WTC11 (cell line): ENCODE measurements around the gene SNX25.

Experiments
- CREB1 ChIP-seq: sonication (generic); formaldehyde crosslinking; IDR thresholded peaks from 2 replicates; pipeline ENCODE4 v1.8.0; 2023; ENCODE audit warnings: mild to moderate bottlenecking, missing genetic modification reagents
- CREM ChIP-seq: sonication (generic); formaldehyde crosslinking; IDR thresholded peaks from 2 replicates; pipeline ENCODE4 v1.8.1; 2022; ENCODE audit warnings: mild to moderate bottlenecking, missing genetic modification reagents, moderate library complexity
- FOXJ3 ChIP-seq: sonication (generic); formaldehyde crosslinking; IDR thresholded peaks from 2 replicates; pipeline ENCODE4 v1.9.0; 2021; ENCODE audit warnings: missing genetic modification reagents, mild to moderate bottlenecking, borderline replicate concordance
- SOX15 ChIP-seq: fragments of 250-450 bp; sonication (Bioruptor Pico); IDR thresholded peaks from 2 replicates; pipeline ENCODE4 v1.9.0; 2021; ENCODE audit warnings: mild to moderate bottlenecking
- TEAD1 ChIP-seq: sonication (generic); formaldehyde crosslinking; IDR thresholded peaks from 2 replicates; pipeline ENCODE4 v1.8.0; 2022; ENCODE audit warnings: mild to moderate bottlenecking, missing genetic modification reagents
- TP53 ChIP-seq: sonication (generic); formaldehyde crosslinking; IDR thresholded peaks from 2 replicates; pipeline ENCODE4 v1.8.1; 2023; ENCODE audit warnings: mild to moderate bottlenecking, missing genetic modification reagents
- ZNF396 ChIP-seq: fragments of 250-450 bp; sonication (Bioruptor Pico); IDR thresholded peaks from 2 replicates; pipeline ENCODE4 v1.8.0; 2021; ENCODE audit warnings: mild to moderate bottlenecking, moderate library complexity, borderline replicate concordance
- ZNF423 ChIP-seq: fragments of 250-450 bp; sonication (Bioruptor Pico); IDR thresholded peaks from 2 replicates; pipeline ENCODE4 v2.1.2; 2022; ENCODE audit warnings: mild to moderate bottlenecking, moderate library complexity
- TF ChIP-seq, protein P1 (sequence below): sonication (generic); formaldehyde crosslinking; IDR thresholded peaks from 2 replicates; pipeline ENCODE4 v1.8.1; 2022; ENCODE audit warnings: missing genetic modification reagents, borderline replicate concordance
- TF ChIP-seq, protein P2 (sequence below): fragments of 200-600 bp; IDR thresholded peaks from 2 replicates; pipeline ENCODE4 v1.8.0; 2022; ENCODE audit warnings: antibody characterized with exemption
- TF ChIP-seq, protein P3 (sequence below): sonication (generic); formaldehyde crosslinking; IDR thresholded peaks from 2 replicates; pipeline ENCODE4 v1.8.0; 2022; ENCODE audit warnings: missing genetic modification reagents
- TF ChIP-seq, protein P4 (sequence below): sonication (generic); formaldehyde crosslinking; IDR thresholded peaks from 2 replicates; pipeline ENCODE4 v1.8.0; 2022; ENCODE audit warnings: mild to moderate bottlenecking, missing genetic modification reagents
- TF ChIP-seq, protein P5 (sequence below): sonication (generic); formaldehyde crosslinking; IDR thresholded peaks from 2 replicates; pipeline ENCODE4 v1.8.1; 2023; ENCODE audit warnings: mild to moderate bottlenecking, missing genetic modification reagents, moderate library complexity
- TF ChIP-seq, protein P6 (sequence below): sonication (generic); formaldehyde crosslinking; IDR thresholded peaks from 2 replicates; pipeline ENCODE4 v1.8.1; 2023; ENCODE audit warnings: mild to moderate bottlenecking, moderate library complexity, missing genetic modification reagents

DNA sequence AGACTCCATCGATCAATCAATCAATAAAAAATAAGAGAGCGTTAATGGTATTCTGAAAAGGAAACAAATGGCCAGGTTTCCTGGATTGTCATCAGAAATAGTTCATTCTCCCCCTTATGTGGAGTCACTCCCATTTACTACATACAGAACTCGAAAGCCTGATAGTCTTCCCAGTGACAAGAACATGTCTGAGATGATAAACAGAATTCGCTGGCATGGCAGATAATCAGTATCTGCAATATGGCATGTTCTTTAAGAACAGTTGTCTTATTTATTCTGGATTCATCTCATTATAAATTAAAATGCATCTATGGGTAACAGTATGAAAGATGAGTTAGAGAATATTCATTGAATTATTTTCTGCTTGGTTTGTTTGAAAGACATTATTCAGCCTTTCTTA, 124.9 kb downstream of the SNX25 start:
- TF ChIP-seq, protein P1, sequence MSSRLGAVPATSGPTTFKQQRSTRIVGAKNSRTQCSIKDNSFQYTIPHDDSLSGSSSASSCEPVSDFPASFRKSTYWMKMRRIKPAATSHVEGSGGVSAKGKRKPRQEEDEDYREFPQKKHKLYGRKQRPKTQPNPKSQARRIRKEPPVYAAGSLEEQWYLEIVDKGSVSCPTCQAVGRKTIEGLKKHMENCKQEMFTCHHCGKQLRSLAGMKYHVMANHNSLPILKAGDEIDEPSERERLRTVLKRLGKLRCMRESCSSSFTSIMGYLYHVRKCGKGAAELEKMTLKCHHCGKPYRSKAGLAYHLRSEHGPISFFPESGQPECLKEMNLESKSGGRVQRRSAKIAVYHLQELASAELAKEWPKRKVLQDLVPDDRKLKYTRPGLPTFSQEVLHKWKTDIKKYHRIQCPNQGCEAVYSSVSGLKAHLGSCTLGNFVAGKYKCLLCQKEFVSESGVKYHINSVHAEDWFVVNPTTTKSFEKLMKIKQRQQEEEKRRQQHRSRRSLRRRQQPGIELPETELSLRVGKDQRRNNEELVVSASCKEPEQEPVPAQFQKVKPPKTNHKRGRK (CRISPR knock-in tag): no peak
- TF ChIP-seq TP53 (CRISPR knock-in tag) (no peak), ZNF396 (CRISPR knock-in tag) (no peak), FOXJ3 (no peak), ZNF423 (CRISPR knock-in tag) (no peak), CREB1 (CRISPR knock-in tag) (no peak), TEAD1 (CRISPR knock-in tag) (no peak), SOX15 (CRISPR knock-in tag) (no peak), CREM (CRISPR knock-in tag) (no peak)
- TF ChIP-seq, protein P2, sequence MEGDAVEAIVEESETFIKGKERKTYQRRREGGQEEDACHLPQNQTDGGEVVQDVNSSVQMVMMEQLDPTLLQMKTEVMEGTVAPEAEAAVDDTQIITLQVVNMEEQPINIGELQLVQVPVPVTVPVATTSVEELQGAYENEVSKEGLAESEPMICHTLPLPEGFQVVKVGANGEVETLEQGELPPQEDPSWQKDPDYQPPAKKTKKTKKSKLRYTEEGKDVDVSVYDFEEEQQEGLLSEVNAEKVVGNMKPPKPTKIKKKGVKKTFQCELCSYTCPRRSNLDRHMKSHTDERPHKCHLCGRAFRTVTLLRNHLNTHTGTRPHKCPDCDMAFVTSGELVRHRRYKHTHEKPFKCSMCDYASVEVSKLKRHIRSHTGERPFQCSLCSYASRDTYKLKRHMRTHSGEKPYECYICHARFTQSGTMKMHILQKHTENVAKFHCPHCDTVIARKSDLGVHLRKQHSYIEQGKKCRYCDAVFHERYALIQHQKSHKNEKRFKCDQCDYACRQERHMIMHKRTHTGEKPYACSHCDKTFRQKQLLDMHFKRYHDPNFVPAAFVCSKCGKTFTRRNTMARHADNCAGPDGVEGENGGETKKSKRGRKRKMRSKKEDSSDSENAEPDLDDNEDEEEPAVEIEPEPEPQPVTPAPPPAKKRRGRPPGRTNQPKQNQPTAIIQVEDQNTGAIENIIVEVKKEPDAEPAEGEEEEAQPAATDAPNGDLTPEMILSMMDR: no peak
- TF ChIP-seq, protein P3, sequence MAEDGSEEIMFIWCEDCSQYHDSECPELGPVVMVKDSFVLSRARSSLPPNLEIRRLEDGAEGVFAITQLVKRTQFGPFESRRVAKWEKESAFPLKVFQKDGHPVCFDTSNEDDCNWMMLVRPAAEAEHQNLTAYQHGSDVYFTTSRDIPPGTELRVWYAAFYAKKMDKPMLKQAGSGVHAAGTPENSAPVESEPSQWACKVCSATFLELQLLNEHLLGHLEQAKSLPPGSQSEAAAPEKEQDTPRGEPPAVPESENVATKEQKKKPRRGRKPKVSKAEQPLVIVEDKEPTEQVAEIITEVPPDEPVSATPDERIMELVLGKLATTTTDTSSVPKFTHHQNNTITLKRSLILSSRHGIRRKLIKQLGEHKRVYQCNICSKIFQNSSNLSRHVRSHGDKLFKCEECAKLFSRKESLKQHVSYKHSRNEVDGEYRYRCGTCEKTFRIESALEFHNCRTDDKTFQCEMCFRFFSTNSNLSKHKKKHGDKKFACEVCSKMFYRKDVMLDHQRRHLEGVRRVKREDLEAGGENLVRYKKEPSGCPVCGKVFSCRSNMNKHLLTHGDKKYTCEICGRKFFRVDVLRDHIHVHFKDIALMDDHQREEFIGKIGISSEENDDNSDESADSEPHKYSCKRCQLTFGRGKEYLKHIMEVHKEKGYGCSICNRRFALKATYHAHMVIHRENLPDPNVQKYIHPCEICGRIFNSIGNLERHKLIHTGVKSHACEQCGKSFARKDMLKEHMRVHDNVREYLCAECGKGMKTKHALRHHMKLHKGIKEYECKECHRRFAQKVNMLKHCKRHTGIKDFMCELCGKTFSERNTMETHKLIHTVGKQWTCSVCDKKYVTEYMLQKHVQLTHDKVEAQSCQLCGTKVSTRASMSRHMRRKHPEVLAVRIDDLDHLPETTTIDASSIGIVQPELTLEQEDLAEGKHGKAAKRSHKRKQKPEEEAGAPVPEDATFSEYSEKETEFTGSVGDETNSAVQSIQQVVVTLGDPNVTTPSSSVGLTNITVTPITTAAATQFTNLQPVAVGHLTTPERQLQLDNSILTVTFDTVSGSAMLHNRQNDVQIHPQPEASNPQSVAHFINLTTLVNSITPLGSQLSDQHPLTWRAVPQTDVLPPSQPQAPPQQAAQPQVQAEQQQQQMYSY (CRISPR knock-in tag): no peak
- TF ChIP-seq, protein P4, sequence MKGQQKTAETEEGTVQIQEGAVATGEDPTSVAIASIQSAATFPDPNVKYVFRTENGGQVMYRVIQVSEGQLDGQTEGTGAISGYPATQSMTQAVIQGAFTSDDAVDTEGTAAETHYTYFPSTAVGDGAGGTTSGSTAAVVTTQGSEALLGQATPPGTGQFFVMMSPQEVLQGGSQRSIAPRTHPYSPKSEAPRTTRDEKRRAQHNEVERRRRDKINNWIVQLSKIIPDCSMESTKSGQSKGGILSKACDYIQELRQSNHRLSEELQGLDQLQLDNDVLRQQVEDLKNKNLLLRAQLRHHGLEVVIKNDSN: no peak
- TF ChIP-seq, protein P5, sequence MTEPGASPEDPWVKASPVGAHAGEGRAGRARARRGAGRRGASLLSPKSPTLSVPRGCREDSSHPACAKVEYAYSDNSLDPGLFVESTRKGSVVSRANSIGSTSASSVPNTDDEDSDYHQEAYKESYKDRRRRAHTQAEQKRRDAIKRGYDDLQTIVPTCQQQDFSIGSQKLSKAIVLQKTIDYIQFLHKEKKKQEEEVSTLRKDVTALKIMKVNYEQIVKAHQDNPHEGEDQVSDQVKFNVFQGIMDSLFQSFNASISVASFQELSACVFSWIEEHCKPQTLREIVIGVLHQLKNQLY: no peak
- TF ChIP-seq, protein P6, sequence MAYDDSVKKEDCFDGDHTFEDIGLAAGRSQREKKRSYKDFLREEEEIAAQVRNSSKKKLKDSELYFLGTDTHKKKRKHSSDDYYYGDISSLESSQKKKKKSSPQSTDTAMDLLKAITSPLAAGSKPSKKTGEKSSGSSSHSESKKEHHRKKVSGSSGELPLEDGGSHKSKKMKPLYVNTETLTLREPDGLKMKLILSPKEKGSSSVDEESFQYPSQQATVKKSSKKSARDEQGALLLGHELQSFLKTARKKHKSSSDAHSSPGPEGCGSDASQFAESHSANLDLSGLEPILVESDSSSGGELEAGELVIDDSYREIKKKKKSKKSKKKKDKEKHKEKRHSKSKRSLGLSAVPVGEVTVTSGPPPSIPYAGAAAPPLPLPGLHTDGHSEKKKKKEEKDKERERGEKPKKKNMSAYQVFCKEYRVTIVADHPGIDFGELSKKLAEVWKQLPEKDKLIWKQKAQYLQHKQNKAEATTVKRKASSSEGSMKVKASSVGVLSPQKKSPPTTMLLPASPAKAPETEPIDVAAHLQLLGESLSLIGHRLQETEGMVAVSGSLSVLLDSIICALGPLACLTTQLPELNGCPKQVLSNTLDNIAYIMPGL (CRISPR knock-in tag): no peak
